ENCODE data around the gene TRIM28. TPM values are rescaled to one million over a fixed set of nuclear protein-coding genes. Genes with fewer than 3 reads are reported as not detected.

The TRIM28 gene
- total and polyA plus RNA-seq, 9 of the 15 experiments (the other 6 are each of a cell fraction or from before 2014, with no cell fraction given): 12.1 to 797 (median 490) TPM

DNA sequence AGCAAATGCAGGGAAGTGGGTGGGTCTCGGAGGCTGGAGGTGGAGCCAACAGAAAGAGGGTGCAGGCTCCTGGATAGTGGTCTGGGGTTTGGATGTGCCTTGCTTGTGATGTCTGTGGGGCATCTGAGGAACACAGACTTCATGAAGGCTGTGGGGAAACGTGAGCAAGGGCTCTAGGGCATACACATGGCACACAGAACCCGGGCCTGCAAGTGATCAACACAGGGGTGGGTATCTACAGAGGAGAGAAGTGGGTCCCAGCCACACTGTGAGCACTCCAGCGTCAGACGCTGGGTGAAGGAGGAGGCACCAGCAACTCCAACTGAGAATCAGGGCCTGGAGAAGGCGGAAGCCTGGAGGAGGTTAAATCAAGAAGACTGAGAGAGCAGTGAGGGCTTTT lies 20.0 kb downstream of the TRIM28 start (continued):
- TF ChIP-seq MIER1 (IDR thresholded peaks at IDR 0.05; ENCODE audit: low read depth) (no peak), C11orf30 (IDR thresholded peaks at IDR 0.05; ENCODE audit: low read depth) (no peak)

DNA sequence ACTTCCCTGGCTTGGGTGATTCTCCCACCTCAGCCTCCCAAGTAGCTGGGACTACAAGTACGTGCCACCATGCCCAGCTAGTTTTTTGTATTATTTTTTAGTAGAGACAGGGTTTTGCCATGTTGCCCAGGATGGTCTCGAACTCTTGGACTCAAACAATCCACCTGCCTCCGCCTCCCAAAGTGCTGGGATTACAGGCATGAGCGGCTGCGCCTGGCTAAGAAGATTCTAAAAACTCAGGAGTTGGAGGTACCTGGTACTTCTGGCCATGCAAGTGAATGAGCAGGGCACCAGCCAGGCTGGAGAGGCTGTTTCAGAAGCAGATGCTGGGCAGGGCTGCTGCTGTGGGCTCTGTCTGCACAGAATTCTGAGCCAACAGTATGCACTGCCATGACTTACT lies 23.1 kb downstream of the TRIM28 start:
- BruUV-seq (replicated peaks): no TSS peak
- Histone ChIP-seq H3K9me3 (replicated peaks; ENCODE audit: control insufficient read depth, insufficient read depth, low read depth, low read length) (no peaks in the 10 kb centered on the region), H3K27ac (ENCODE audit: extremely low read depth, low read depth, low read length) (no peak overlapping the region), H3K4me3 (no peak overlapping the region), H4K20me1 (replicated peaks; ENCODE audit: control insufficient read depth, insufficient read depth, low read length) (no peaks in the 10 kb centered on the region), H3K36me3 (ENCODE audit: control insufficient read depth, insufficient read depth, low read length) (peaks cover 40% of the 10 kb centered on the region; the same call in 2 of the 3 replicates), H2AFZ (ENCODE audit: low read depth, low read length) (no peak overlapping the region), H3K4me1 (replicated peaks in 1 of 2; ENCODE audit: control insufficient read depth in 2 of 2, insufficient read depth in 2 of 2, low read length in 2 of 2) (peaks cover 11 to 27% of the 10 kb centered on the region in 2 experiments; a peak in 4 of 5 replicates), H3K9me1 (ENCODE audit: control insufficient read depth, insufficient read depth, low read length) (no peaks in the 10 kb centered on the region), H3K79me2 (ENCODE audit: control insufficient read depth, insufficient read depth, low read length) (peaks cover 3% of the 10 kb centered on the region; the same call in 2 of the 3 replicates), H3K4me2 (ENCODE audit: insufficient read depth, low read length) (no peak overlapping the region), H3K9ac (ENCODE audit: insufficient read depth in 1 of 2, low read depth in 2 of 2, low read length in 2 of 2) (no peak overlapping the region; a peak in 1 of 4 replicates), H3K27me3 (ENCODE audit: control insufficient read depth in 2 of 2, insufficient read depth in 2 of 2, low read length in 2 of 2) (no peaks in the 10 kb centered on the region)
- in situ Hi-C loops (cut with MboI) (no loop called here), intact Hi-C loops (cut with micrococcal nuclease) (no loop called here)
- WGBS (ENCODE audit: insufficient coverage, low coverage, missing lambda C conversion rate): 85% methylated on average over 5 of the region's 5 CpGs
- TF ChIP-seq ZNF436 (CRISPR knock-in tag; IDR thresholded peaks at IDR 0.05) (no peak), FOXM1 (IDR thresholded peaks at IDR 0.05; ENCODE audit: low read depth) (no peak), FOXM1 (CRISPR knock-in tag; IDR thresholded peaks at IDR 0.05; ENCODE audit: low read depth) (no peak)
- TF ChIP-seq, protein P1, sequence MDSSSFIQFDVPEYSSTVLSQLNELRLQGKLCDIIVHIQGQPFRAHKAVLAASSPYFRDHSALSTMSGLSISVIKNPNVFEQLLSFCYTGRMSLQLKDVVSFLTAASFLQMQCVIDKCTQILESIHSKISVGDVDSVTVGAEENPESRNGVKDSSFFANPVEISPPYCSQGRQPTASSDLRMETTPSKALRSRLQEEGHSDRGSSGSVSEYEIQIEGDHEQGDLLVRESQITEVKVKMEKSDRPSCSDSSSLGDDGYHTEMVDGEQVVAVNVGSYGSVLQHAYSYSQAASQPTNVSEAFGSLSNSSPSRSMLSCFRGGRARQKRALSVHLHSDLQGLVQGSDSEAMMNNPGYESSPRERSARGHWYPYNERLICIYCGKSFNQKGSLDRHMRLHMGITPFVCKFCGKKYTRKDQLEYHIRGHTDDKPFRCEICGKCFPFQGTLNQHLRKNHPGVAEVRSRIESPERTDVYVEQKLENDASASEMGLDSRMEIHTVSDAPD (CRISPR knock-in tag; IDR thresholded peaks at IDR 0.05): no peak
- DNase-seq (ENCODE audit: extremely low read depth in 1 of 4, low spot score in 3 of 4) (no peak), ATAC-seq (no peak), FAIRE-seq (no peak)
- CTCF ChIA-PET (ENCODE audit: low intra/inter-chr PET ratio): no interaction called here
- POLR2A ChIA-PET: interaction anchor here (1.0 to 2.8 kb wide), 2 partner anchors 7 to 23 kb away, joined by 3 to 14 read pairs; partner anchors contain the start of gene TRIM28

Data from K562 (cell line).